ENCODE measurements around the gene GGTA1.
"Not testable (repeated sequence)": the region's sequence is repeated elsewhere in the genome, so short reads cannot be mapped to it uniquely, and the experiment has no call there.

GGTA1 gene

DNA sequence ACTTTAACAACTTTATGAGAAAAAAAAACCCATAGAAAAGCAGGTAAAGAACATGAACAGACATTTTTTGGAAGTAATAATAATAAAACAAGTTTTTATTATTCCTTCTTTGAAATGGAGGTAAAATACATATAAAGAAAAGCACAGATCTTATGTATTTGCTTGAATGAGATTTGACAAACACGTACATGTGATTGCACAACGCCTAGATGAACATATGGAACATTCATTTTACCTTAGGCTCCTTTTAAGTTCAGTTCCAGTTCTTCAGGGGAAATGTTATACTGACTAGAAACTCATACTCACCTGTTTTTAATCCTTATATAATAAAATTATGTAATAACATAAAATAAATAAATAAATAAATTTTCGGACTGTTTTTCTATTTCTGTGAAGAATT, 61.8 kb downstream of the GGTA1 start:
- in situ Hi-C loops (cut with MboI; ENCODE audit: low pct_unique_long_range_greater_than_20kb, low sequenced_read_pairs) = no loop called here
- no peak for DNase-seq

DNA sequence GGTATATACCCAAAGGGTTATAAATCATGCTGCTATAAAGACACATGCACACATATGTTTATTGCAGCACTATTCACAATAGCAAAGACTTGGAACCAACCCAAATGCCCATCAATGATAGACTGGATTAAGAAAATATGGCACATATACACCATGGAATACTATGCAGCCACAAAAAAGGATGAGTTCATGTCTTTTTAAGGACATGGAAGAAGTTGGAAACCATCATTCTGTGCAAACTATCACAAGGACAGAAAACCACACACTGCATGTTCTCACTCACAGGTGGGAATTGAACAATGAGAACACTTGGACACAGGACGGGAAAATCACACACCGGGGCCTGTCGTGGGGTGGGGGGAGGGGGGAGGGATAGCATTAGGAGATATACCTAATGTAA, 62.6 kb downstream of the GGTA1 start:
- DNase-seq = not testable (repeated sequence)

DNA sequence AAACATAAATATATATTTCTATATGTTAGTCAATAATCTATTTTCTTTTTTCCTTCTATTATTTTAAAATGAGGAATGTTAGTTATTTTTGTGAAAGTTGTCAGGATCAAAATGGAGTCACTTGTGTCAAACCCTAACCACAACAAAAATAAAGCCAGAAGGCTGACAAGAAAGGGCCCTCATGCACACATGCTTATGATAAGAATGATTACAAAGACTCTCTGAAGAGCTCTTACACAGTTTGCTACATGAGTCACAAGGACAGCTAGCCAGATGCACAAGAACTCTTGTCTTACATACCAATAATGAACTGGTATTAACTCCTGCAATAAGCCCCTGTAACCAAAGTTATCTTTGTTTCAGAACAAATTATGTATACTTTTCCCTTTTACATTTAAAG, 64.7 kb downstream of the GGTA1 start:
- DNase-seq = no peak
- in situ Hi-C loops (cut with MboI; ENCODE audit: low pct_unique_long_range_greater_than_20kb, low sequenced_read_pairs) = no loop called here

More for the DNA sequence above, 62.6 kb downstream of the GGTA1 start:
- in situ Hi-C loops (cut with MboI; ENCODE audit: low pct_unique_long_range_greater_than_20kb, low sequenced_read_pairs) = not testable (repeated sequence)

GRCh38 chr9:121427899-121428298, 71.7 kb downstream of the GGTA1 start:
- no peak for DNase-seq

DNA sequence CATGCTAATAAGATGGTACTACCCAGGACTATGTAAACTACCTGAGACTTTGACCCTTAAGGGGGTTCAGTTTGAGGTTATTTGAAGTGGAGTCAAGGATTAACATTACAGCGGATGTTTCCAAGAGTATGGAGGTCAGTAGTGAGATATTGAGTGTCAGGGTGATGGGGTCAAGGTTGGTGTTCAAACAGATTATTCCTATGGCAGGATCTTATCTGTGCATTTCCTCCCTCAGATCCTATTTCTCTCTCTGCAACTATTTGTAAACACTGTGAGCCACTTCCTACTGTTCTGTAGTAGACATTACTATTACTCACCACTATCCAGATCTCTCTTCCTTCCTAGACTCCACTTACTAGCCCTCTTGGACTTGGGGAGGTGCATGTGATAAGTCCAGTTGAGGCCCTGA, 75.6 kb downstream of the GGTA1 start:
- in situ Hi-C loops (cut with MboI; ENCODE audit: low pct_unique_long_range_greater_than_20kb, low sequenced_read_pairs) = no loop called here

More at GRCh38 chr9:121427899-121428298, 71.7 kb downstream of the GGTA1 start:
- in situ Hi-C loops (cut with MboI; ENCODE audit: low pct_unique_long_range_greater_than_20kb, low sequenced_read_pairs) = no loop called here

GRCh38 chr9:121411993-121412392, 87.7 kb downstream of the GGTA1 start:
- no peak for DNase-seq
- in situ Hi-C loops (cut with MboI; ENCODE audit: low pct_unique_long_range_greater_than_20kb, low sequenced_read_pairs) = no loop called here

More for the DNA sequence above, 75.6 kb downstream of the GGTA1 start:
- no peak for DNase-seq

DNA sequence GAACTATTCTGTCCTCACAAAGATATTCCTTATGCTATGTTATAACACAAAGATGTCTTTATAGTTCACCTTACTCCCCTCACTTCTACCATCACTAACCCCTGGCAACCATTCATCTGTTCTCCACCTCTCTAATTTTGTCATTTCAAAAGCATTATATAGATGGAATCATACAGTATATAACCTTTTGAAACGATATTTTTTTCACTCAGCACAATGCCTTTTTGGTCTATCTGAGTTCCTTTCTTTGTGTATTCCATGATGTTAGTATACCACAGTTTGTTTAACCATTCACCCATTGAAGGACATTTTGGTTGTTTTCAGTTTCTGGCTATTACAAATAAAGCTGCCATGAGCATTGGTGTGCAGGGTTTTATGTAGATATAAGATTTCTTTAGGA, 93.7 kb downstream of the GGTA1 start:
- no peak for DNase-seq
- in situ Hi-C loops (cut with MboI; ENCODE audit: low pct_unique_long_range_greater_than_20kb, low sequenced_read_pairs) = no loop called here
